HG02571 (cell line): ENCODE measurements around the gene FCHO1.
"Not testable (repeated sequence)": the region's sequence is repeated elsewhere in the genome, so short reads cannot be mapped to it uniquely, and the experiment has no call there.

Experiments
- ATAC-seq: cut with Tn5 transposase; IDR thresholded peaks from one replicate; pipeline ENCODE4 v1.9.1; 2021; ENCODE audit warnings: mild to moderate bottlenecking, moderate library complexity; ENCODE audit not compliant: unreplicated experiment

FCHO1 gene

GRCh38 chr19:17790059-17790780 is 38.9 kb downstream of the FCHO1 start:
- ATAC-seq: no peak

- no peak for ATAC-seq
Observed at GRCh38 chr19:17794412-17794730, 43.1 kb downstream of the FCHO1 start.

GRCh38 chr19:17794731-17795494 is 43.6 kb downstream of the FCHO1 start, which contains the start of gene B3GNT3:
Gene B3GNT3, plus strand, starts transcription at chr19:17795138. Its CDS starts 12,670 bp downstream, at chr19:17807808.
- ATAC-seq: no peak

GRCh38 chr19:17795495-17795856 is 44.2 kb downstream of the FCHO1 start:
- no peak for ATAC-seq

GRCh38 chr19:17796013-17796837 is 44.9 kb downstream of the FCHO1 start:
- no peak for ATAC-seq

GRCh38 chr19:17796838-17797423 is 45.7 kb downstream of the FCHO1 start:
- no peak for ATAC-seq

GRCh38 chr19:17797424-17798201 is 46.3 kb downstream of the FCHO1 start:
- no peak for ATAC-seq

- not testable (repeated sequence) for ATAC-seq
Observed at GRCh38 chr19:17798599-17798998, 47.3 kb downstream of the FCHO1 start.

GRCh38 chr19:17802137-17802858 is 51.0 kb downstream of the FCHO1 start:
- no peak for ATAC-seq

GRCh38 chr19:17803264-17803896 is 52.1 kb downstream of the FCHO1 start:
- no peak for ATAC-seq

GRCh38 chr19:17805427-17805826 is 54.1 kb downstream of the FCHO1 start:
- ATAC-seq: no peak

- ATAC-seq: no peak
Observed at GRCh38 chr19:17806945-17807344, 55.7 kb downstream of the FCHO1 start.

- ATAC-seq: no peak
Observed at GRCh38 chr19:17807731-17808316, 56.5 kb downstream of the FCHO1 start.

- no peak for ATAC-seq
Observed at GRCh38 chr19:17811103-17811502, 59.8 kb downstream of the FCHO1 start.

GRCh38 chr19:17811681-17812080 is 60.4 kb downstream of the FCHO1 start:
- no peak for ATAC-seq

- no peak for ATAC-seq
Observed at GRCh38 chr19:17812099-17812498, 60.8 kb downstream of the FCHO1 start.

GRCh38 chr19:17817668-17818363 is 66.5 kb downstream of the FCHO1 start:
- ATAC-seq: no peak

GRCh38 chr19:17821190-17821589 is 69.9 kb downstream of the FCHO1 start, which contains the start of gene INSL3:
Gene INSL3, minus strand, starts transcription at chr19:17821519. Its CDS starts 13 bp downstream, at chr19:17821506.
- ATAC-seq: no peak
